A549 (cell line): ENCODE results near the gene RPL7L1. TPM values are rescaled to one million over a fixed set of nuclear protein-coding genes. Genes with fewer than 3 reads are reported as not detected.

Experiments
- ATAC-seq, 2 experiments: fragments of 200-7000 bp in 1 of 2; fragments of >200 bp in 1 of 2; cut with Nextera tagmentation in 1 of 2; cut with Tn5 transposase in 1 of 2; 3 replicates each; pipeline versions ENCODE4 v1.8.0 to v1.9.1; 2018 to 2020; ENCODE audit warnings: mild to moderate bottlenecking in 1 of 2, moderate library complexity in 1 of 2
- CTCF ChIA-PET: fragments of 300-600 bp; sonication (Branson Sonifier 250); formaldehyde crosslinking; extraction: SDS; loops from one replicate; lab custom pipeline; 2021; ENCODE audit warnings: antibody characterized with exemption, inconsistent platforms; lab: Yijun Ruan, JAX
- POLR2A ChIA-PET: fragments of 350-600 bp; formaldehyde crosslinking; extraction: SDS; loops from one replicate; lab custom pipeline; 2021; ENCODE audit warnings: antibody characterized with exemption, inconsistent platforms; lab: Yijun Ruan, JAX
- DNase-seq, 2 experiments: peaks; one replicate each; pipeline versions ENCODE4 v3.0.0 to v3.0.0-alpha.2; 2011 to 2016; ENCODE audit warnings: low read depth in 1 of 2, low spot score in 1 of 2
- FAIRE-seq: peaks from 2 replicates; lab custom pipeline; 2011; peaks lifted over from hg19 to GRCh38; lab: Jason Lieb, UNC
- H3K27ac ChIP-seq, 2 experiments: fragments of >200 bp; sonication (Bioruptor Twin); formaldehyde crosslinking; 3 replicates each; pipeline ENCODE4 v1.5.1; 2016 to 2017
- H3K4me1 ChIP-seq: fragments of >200 bp; sonication (Bioruptor Twin); formaldehyde crosslinking; 3 replicates; pipeline ENCODE4 v1.6.1; 2016
- H3K4me2 ChIP-seq: fragments of >200 bp; sonication (Bioruptor Twin); formaldehyde crosslinking; 3 replicates; pipeline ENCODE4 v1.6.1; 2016
- H3K4me3 ChIP-seq: fragments of >200 bp; sonication (Bioruptor Twin); formaldehyde crosslinking; 3 replicates; pipeline ENCODE4 v1.5.1; 2016
- H3K9me3 ChIP-seq: fragments of >200 bp; sonication (Bioruptor Twin); formaldehyde crosslinking; 3 replicates; pipeline ENCODE4 v1.6.1; 2016
- CHD4 ChIP-seq: fragments of 200-600 bp; sonication (generic); IDR thresholded peaks from 2 replicates; pipeline ENCODE4 v1.6.1; 2016; ENCODE audit warnings: antibody characterized with exemption, mild to moderate bottlenecking, borderline replicate concordance
- EHMT2 ChIP-seq: fragments of 200-600 bp; sonication (generic); IDR thresholded peaks from 2 replicates; pipeline ENCODE4 v1.6.1; 2016; ENCODE audit warnings: antibody characterized with exemption, low read depth, mild to moderate bottlenecking, moderate library complexity
- EP300 ChIP-seq, 2 experiments: fragments of >200 bp; sonication (Bioruptor Twin); formaldehyde crosslinking; IDR thresholded peaks; 2 replicates in 1 of 2; 3 replicates in 1 of 2; pipeline ENCODE4 v1.6.1; 2016 to 2017
- ESRRA ChIP-seq: fragments of 150-350 bp; IDR thresholded peaks from 2 replicates; pipeline ENCODE4 v1.6.1; 2014; ENCODE audit warnings: mild to moderate bottlenecking, low read length, borderline replicate concordance
- FOSB ChIP-seq: fragments of 250-450 bp; sonication (Bioruptor Pico); IDR thresholded peaks from 2 replicates; pipeline ENCODE4 v1.5.0; 2020; ENCODE audit warnings: mild to moderate bottlenecking, moderate library complexity
- FOSL2 ChIP-seq, 2 experiments: fragments of 450-650 bp in 1 of 2; fragments of >200 bp in 1 of 2; sonication (Bioruptor Twin) in 1 of 2; formaldehyde crosslinking; IDR thresholded peaks; 2 replicates each; pipeline versions ENCODE4 v1.5.0 to v1.6.1; 2016 to 2020; ENCODE audit warnings: mild to moderate bottlenecking in 1 of 2, moderate library complexity in 1 of 2
- GATA3 ChIP-seq: IDR thresholded peaks from 2 replicates; pipeline ENCODE4 v1.6.1; 2012; ENCODE audit warnings: borderline replicate concordance
- HDAC2 ChIP-seq: fragments of 200-600 bp; sonication (generic); IDR thresholded peaks from 2 replicates; pipeline ENCODE4 v1.6.1; 2016
- HEYL ChIP-seq: fragments of 250-450 bp; sonication (Bioruptor Pico); IDR thresholded peaks from 2 replicates; pipeline ENCODE4 v1.8.0; 2021; ENCODE audit warnings: mild to moderate bottlenecking, moderate library complexity
- HOXA7 ChIP-seq: fragments of 250-450 bp; sonication (Bioruptor Pico); IDR thresholded peaks from 2 replicates; pipeline ENCODE4 v1.5.0; 2020; ENCODE audit warnings: mild to moderate bottlenecking, moderate library complexity
- JUN ChIP-seq, 2 experiments: fragments of >200 bp; sonication (Bioruptor Twin); formaldehyde crosslinking; IDR thresholded peaks; 2 replicates in 1 of 2; 3 replicates in 1 of 2; pipeline ENCODE4 v1.6.1; 2016 to 2017
- KDM1A ChIP-seq: fragments of 200-600 bp; sonication (generic); IDR thresholded peaks from 2 replicates; pipeline ENCODE4 v1.6.1; 2016; ENCODE audit warnings: low read depth, mild to moderate bottlenecking
- NFE2L2 ChIP-seq: fragments of 150-350 bp; conservative IDR thresholded peaks from 2 replicates; pipeline ENCODE4 v1.6.1; 2014; ENCODE audit warnings: low read length
- NPAS2 ChIP-seq: fragments of 250-450 bp; sonication (Bioruptor Pico); IDR thresholded peaks from 2 replicates; pipeline ENCODE4 v1.8.0; 2022; ENCODE audit warnings: mild to moderate bottlenecking, moderate library complexity, borderline replicate concordance
- POLR2A ChIP-seq: IDR thresholded peaks from 2 replicates; pipeline ENCODE4 v1.6.1; 2012; ENCODE audit warnings: mild to moderate bottlenecking, low read length
- RARB ChIP-seq: fragments of 250-450 bp; sonication (Bioruptor Pico); IDR thresholded peaks from 2 replicates; pipeline ENCODE4 v1.8.0; 2021; ENCODE audit warnings: mild to moderate bottlenecking, moderate library complexity
- SMC3 ChIP-seq: fragments of >200 bp; sonication (Bioruptor Twin); formaldehyde crosslinking; IDR thresholded peaks from 3 replicates; pipeline ENCODE4 v1.6.1; 2018; ENCODE audit warnings: inconsistent platforms
- TFCP2L1 ChIP-seq: fragments of 250-450 bp; sonication (Bioruptor Pico); IDR thresholded peaks from 2 replicates; pipeline ENCODE4 v1.5.0; 2021; ENCODE audit warnings: mild to moderate bottlenecking
- ZFP36 ChIP-seq: fragments of 450-650 bp; IDR thresholded peaks from 2 replicates; pipeline ENCODE4 v1.6.1; 2014; ENCODE audit warnings: borderline replicate concordance; ENCODE audit not compliant: partially characterized antibody
- WGBS: methylation state at CpG from one replicate; pipeline ENCODE4 v1.1.6; 2017; ENCODE audit errors: missing lambda C conversion rate; 5-methylcytosine and 5-hydroxymethylcytosine counted together
- polyA plus RNA-seq, 4 experiments: library from polyadenylated mRNA; depleted of rRNA in 3 of 4; stranded (reverse); fragments of >200 nt; fragmentation: RNase III in 1 of 4; extraction: RNeasy Plus Mini Kit Qiagen cat#74134 plus additional on column Dnase treatment in 1 of 4; gene quantifications; 2 replicates in 3 of 4; 3 replicates in 1 of 4; pipeline ENCODE4 v1.2.3, GENCODE V29; 2011 to 2017
- TF ChIP-seq, protein P1 (sequence below): IDR thresholded peaks from 2 replicates; pipeline ENCODE4 v1.6.1; 2012
- TF ChIP-seq, protein P2 (sequence below): fragments of 250-450 bp; sonication (Bioruptor Pico); IDR thresholded peaks from 2 replicates; pipeline ENCODE4 v1.5.0; 2020; ENCODE audit warnings: low read depth, mild to moderate bottlenecking, moderate library complexity
- TF ChIP-seq, protein P3 (sequence below): fragments of >200 bp; sonication (Bioruptor Twin); formaldehyde crosslinking; IDR thresholded peaks from 3 replicates; pipeline ENCODE4 v1.6.1; 2016
- TF ChIP-seq, protein P4 (sequence below): fragments of 250-450 bp; sonication (Bioruptor Pico); IDR thresholded peaks from 2 replicates; pipeline ENCODE4 v1.5.0; 2021; ENCODE audit warnings: mild to moderate bottlenecking, moderate library complexity, borderline replicate concordance
- TF ChIP-seq, protein P5 (sequence below): IDR thresholded peaks from 2 replicates; pipeline ENCODE4 v1.6.1; 2012; ENCODE audit warnings: low read depth, borderline replicate concordance
- TF ChIP-seq, protein P6 (sequence below): fragments of 150-350 bp; IDR thresholded peaks from 2 replicates; pipeline ENCODE4 v1.6.1; 2014; ENCODE audit warnings: low read depth, mild to moderate bottlenecking, low read length
- TF ChIP-seq, protein P7 (sequence below): IDR thresholded peaks from 2 replicates; pipeline ENCODE4 v1.6.1; 2012

RPL7L1 gene
- polyA plus RNA-seq, 2 of the 4 experiments (the other 2 are of a cell fraction), result 46.4 to 84.1 TPM

DNA sequence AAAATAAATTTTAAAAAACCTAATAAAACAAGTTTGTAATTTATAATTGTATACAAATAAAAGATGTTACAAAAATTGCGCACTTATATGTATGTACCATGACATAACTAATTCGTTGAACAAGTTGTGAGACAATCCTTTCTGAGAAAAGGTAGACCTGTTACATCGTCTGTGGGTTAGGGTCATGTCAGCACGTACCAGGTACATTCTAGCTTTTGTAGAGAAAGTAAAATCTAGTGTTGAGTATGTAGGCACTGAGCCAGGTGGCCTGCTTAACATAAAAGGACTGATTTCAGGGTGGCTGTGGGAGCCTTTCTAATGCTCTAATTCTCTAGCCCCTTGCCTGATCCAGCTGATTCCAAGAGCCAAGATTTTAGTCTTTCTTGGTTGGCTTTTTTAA, 10.4 kb downstream of the RPL7L1 start:
- TF ChIP-seq CHD4 (no peak), NPAS2 (CRISPR knock-in tag) (no peak), TFCP2L1 (CRISPR knock-in tag) (no peak), HEYL (CRISPR knock-in tag) (no peak), ZFP36 (no peak), ESRRA (no peak), EHMT2 (no peak), HDAC2 (no peak)
- TF ChIP-seq, protein P1, sequence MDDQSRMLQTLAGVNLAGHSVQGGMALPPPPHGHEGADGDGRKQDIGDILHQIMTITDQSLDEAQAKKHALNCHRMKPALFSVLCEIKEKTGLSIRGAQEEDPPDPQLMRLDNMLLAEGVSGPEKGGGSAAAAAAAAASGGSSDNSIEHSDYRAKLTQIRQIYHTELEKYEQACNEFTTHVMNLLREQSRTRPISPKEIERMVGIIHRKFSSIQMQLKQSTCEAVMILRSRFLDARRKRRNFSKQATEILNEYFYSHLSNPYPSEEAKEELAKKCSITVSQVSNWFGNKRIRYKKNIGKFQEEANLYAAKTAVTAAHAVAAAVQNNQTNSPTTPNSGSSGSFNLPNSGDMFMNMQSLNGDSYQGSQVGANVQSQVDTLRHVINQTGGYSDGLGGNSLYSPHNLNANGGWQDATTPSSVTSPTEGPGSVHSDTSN, result no peak
- TF ChIP-seq, protein P2, sequence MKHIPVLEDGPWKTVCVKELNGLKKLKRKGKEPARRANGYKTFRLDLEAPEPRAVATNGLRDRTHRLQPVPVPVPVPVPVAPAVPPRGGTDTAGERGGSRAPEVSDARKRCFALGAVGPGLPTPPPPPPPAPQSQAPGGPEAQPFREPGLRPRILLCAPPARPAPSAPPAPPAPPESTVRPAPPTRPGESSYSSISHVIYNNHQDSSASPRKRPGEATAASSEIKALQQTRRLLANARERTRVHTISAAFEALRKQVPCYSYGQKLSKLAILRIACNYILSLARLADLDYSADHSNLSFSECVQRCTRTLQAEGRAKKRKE, result no peak
- no peak for FAIRE-seq
- 63% methylated on average over 4 of the region's 4 CpGs for WGBS

DNA sequence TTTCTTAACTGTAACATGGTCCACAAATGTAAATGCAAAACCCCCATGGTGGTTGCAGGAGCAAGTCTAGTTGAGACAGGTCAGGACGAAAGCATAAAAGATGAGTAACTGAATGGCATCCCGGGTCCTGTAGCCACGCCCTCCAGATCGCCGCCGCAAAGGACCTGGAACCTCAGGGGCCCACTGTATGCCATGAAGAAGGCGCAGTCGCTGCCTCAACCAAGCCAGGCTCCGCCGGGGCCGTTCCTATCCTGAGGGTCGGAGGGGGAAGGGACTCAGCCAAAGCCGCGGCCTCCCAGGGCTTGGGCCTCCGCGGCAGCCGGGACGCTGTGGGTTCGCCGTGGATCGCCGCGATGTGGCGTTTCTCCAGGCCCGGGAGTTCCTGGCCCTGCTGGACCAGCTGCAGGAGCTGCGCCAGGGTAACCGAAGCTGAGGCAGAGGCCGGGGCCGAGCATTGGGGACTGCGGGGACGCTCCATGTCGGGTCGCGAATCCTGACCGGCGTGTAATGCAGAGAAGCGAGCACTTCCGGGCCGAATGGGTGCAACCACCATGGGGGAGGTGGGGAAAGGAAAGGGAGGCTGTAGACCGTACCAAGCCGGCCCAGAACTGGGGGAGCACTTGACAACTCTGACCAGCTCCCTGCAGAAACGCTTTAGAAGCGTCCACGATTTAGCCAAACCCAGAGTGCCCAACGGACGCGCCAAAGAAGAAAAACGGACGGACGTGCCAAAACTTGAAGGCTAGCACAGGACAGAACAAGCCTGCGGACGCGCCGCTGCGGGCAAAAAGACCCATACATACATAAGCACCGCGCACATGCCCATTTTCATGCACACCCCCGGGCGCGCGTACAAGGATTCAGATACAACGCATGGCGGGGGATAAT, 11.1 kb downstream of the RPL7L1 start:
- FAIRE-seq, result no peak
- ATAC-seq, result peak; percentile 94 to 95
- POLR2A ChIA-PET, result interaction anchor here (0.5 to 2.2 kb wide), 8 partner anchors 8 to 691 kb away, joined by 3 to 22 read pairs (median 3); partner anchors contain the start of genes BICRAL, RPL7L1 and TBCC
- H3K4me2 ChIP-seq, result peak overlapping the region; percentile 94
- peak; percentile 79 to 95 for DNase-seq
- WGBS, result 2% methylated on average over 47 of the region's 63 CpGs
- peak overlapping the region; percentile 80 for H3K4me3 ChIP-seq
- H3K27ac ChIP-seq, result peak overlapping the region; percentile 98 to 99
- H3K9me3 ChIP-seq, result no peaks in the 10 kb centered on the region
- peaks cover 8% of the 10 kb centered on the region; the same call in 2 of the 3 replicates for H3K4me1 ChIP-seq
- CTCF ChIA-PET, result interaction anchor here (0.5 to 1.4 kb wide), 5 partner anchors 10 to 439 kb away, joined by 3 to 4 read pairs (median 3); partner anchors contain the start of gene TBCC
- TF ChIP-seq, protein P3, sequence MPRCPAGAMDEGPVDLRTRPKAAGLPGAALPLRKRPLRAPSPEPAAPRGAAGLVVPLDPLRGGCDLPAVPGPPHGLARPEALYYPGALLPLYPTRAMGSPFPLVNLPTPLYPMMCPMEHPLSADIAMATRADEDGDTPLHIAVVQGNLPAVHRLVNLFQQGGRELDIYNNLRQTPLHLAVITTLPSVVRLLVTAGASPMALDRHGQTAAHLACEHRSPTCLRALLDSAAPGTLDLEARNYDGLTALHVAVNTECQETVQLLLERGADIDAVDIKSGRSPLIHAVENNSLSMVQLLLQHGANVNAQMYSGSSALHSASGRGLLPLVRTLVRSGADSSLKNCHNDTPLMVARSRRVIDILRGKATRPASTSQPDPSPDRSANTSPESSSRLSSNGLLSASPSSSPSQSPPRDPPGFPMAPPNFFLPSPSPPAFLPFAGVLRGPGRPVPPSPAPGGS, result peak; percentile 82
- TF ChIP-seq, protein P4, sequence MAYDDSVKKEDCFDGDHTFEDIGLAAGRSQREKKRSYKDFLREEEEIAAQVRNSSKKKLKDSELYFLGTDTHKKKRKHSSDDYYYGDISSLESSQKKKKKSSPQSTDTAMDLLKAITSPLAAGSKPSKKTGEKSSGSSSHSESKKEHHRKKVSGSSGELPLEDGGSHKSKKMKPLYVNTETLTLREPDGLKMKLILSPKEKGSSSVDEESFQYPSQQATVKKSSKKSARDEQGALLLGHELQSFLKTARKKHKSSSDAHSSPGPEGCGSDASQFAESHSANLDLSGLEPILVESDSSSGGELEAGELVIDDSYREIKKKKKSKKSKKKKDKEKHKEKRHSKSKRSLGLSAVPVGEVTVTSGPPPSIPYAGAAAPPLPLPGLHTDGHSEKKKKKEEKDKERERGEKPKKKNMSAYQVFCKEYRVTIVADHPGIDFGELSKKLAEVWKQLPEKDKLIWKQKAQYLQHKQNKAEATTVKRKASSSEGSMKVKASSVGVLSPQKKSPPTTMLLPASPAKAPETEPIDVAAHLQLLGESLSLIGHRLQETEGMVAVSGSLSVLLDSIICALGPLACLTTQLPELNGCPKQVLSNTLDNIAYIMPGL (CRISPR knock-in tag), result peak; percentile 37; the same call in 1 of the 2 replicates
- TF ChIP-seq GATA3 (peak; percentile 43; the same call in 1 of the 2 replicates), HOXA7 (CRISPR knock-in tag) (no peak), EP300 (IDR thresholded peaks at IDR 0.05) (no peak), POLR2A (peak; percentile 80), ESRRA (no peak), SMC3 (no peak), NFE2L2 (no peak), KDM1A (no peak), JUN (IDR thresholded peaks at IDR 0.05) (peak; percentile 77 to 92), RARB (CRISPR knock-in tag) (0 out of 2 replicates have a peak, but pooled peaks have one; percentile 38), FOSB (CRISPR knock-in tag) (peak; percentile 44; the same call in 1 of the 2 replicates), FOSL2 (IDR thresholded peaks at IDR 0.05) (no peak), FOSL2 (CRISPR knock-in tag; IDR thresholded peaks at IDR 0.05) (0 out of 2 replicates have a peak, but pooled peaks have one; percentile 4)
- TF ChIP-seq, protein P5, sequence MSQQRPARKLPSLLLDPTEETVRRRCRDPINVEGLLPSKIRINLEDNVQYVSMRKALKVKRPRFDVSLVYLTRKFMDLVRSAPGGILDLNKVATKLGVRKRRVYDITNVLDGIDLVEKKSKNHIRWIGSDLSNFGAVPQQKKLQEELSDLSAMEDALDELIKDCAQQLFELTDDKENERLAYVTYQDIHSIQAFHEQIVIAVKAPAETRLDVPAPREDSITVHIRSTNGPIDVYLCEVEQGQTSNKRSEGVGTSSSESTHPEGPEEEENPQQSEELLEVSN, result 0 out of 2 replicates have a peak, but pooled peaks have one; percentile 43
- TF ChIP-seq, protein P6, sequence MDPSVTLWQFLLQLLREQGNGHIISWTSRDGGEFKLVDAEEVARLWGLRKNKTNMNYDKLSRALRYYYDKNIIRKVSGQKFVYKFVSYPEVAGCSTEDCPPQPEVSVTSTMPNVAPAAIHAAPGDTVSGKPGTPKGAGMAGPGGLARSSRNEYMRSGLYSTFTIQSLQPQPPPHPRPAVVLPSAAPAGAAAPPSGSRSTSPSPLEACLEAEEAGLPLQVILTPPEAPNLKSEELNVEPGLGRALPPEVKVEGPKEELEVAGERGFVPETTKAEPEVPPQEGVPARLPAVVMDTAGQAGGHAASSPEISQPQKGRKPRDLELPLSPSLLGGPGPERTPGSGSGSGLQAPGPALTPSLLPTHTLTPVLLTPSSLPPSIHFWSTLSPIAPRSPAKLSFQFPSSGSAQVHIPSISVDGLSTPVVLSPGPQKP, result no peak
- TF ChIP-seq, protein P7, sequence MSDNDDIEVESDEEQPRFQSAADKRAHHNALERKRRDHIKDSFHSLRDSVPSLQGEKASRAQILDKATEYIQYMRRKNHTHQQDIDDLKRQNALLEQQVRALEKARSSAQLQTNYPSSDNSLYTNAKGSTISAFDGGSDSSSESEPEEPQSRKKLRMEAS, result peak; percentile 69; the same call in 1 of the 2 replicates
- TF ChIP-seq, protein P2, result no peak

More for the DNA sequence above, 10.4 kb downstream of the RPL7L1 start:
- Histone ChIP-seq H3K4me1 (peaks cover 8% of the 10 kb centered on the region; the same call in 2 of the 3 replicates), H3K27ac (peak overlapping the region; percentile 98 to 99), H3K4me3 (peak overlapping the region; percentile 80), H3K4me2 (peak overlapping the region; percentile 94), H3K9me3 (no peaks in the 10 kb centered on the region)
- CTCF ChIA-PET, result interaction anchor here (0.5 to 1.4 kb wide), 4 partner anchors 11 to 440 kb away, joined by 3 to 4 read pairs (median 3); no protein-coding TSS in a partner anchor
- ATAC-seq, result peak; percentile 3 to 11; a peak in 2 of 6 replicates
- no peak for DNase-seq
- POLR2A ChIA-PET, result interaction anchor here (0.9 to 2.2 kb wide), 2 partner anchors 10 to 107 kb away, joined by 5 to 22 read pairs; partner anchors contain the start of genes BICRAL and RPL7L1
